AG09309 (cell line): Measurements from ENCODE around the gene ADIPOR1.

Experiments used
- DNase-seq: peaks from one replicate; pipeline ENCODE4 v3.0.0-alpha.2; 2010; ENCODE audit warnings: low read depth
- H3K4me3 ChIP-seq: 2 replicates; pipeline ENCODE4 v1.5.1; 2011; ENCODE audit warnings: mild to moderate bottlenecking, low read depth, low read length, moderate library complexity; ENCODE audit not compliant: control insufficient read depth
- CTCF ChIP-seq: IDR thresholded peaks from 2 replicates; pipeline ENCODE4 v1.5.1; 2011; ENCODE audit warnings: mild to moderate bottlenecking, low read depth, low read length, inconsistent platforms; ENCODE audit not compliant: insufficient read depth, control insufficient read depth; ENCODE audit errors: missing control alignments

The ADIPOR1 gene

GRCh38 chr1:202952818-202953217 lies 5.3 kb downstream of the ADIPOR1 start:
- TF ChIP-seq CTCF, result no peak
- peak; percentile 32 for DNase-seq
- no peak overlapping the region for H3K4me3 ChIP-seq

GRCh38 chr1:202952099-202952498 lies 6.0 kb downstream of the ADIPOR1 start:
- no peak overlapping the region for H3K4me3 ChIP-seq
- no peak for DNase-seq
- no peak for TF ChIP-seq CTCF

GRCh38 chr1:202951437-202951836 lies 6.7 kb downstream of the ADIPOR1 start:
- no peak overlapping the region for H3K4me3 ChIP-seq
- no peak for TF ChIP-seq CTCF
- no peak for DNase-seq

- DNase-seq, result no peak
- TF ChIP-seq CTCF, result no peak
- H3K4me3 ChIP-seq, result no peak overlapping the region
These were observed 12.6 kb downstream of the ADIPOR1 start for GRCh38 chr1:202945483-202945882.

- DNase-seq, result no peak
- no peak overlapping the region for H3K4me3 ChIP-seq
- no peak for TF ChIP-seq CTCF
These were observed 13.6 kb downstream of the ADIPOR1 start for GRCh38 chr1:202944438-202944921.

- H3K4me3 ChIP-seq, result no peak overlapping the region
- no peak for TF ChIP-seq CTCF
- DNase-seq, result no peak
These were observed 15.7 kb downstream of the ADIPOR1 start for GRCh38 chr1:202942426-202942825.

GRCh38 chr1:202941372-202941771 lies 16.7 kb downstream of the ADIPOR1 start:
- H3K4me3 ChIP-seq, result no peak overlapping the region
- TF ChIP-seq CTCF, result no peak
- DNase-seq, result no peak
